Lower leg skin (tissue), 4 donors: ENCODE measurements around the gene ABAT. TPM values are rescaled to one million over a fixed set of nuclear protein-coding genes. Genes with fewer than 3 reads are reported as not detected.

Experiments
- DNase-seq, 2 donors: peaks; one replicate each; pipeline ENCODE4 v3.0.0-alpha.2; 2019; ENCODE audit warnings: low spot score in 2 of 2
- H3K4me3 ChIP-seq: fragments of 200-600 bp; sonication (generic); 2 replicates; pipeline ENCODE4 v1.5.1; 2017; ENCODE audit warnings: mild to moderate bottlenecking, low read depth; ENCODE audit not compliant: poor library complexity, severe bottlenecking
- POLR2A ChIP-seq, 2 donors: fragments of 450-650 bp; IDR thresholded peaks; one replicate each; pipeline ENCODE4 v1.6.1; 2016 to 2017; ENCODE audit warnings: antibody characterized with exemption in 2 of 2, mild to moderate bottlenecking in 1 of 2, moderate library complexity in 1 of 2
- WGBS, 2 donors: methylation state at CpG; one replicate each; pipeline ENCODE4 v1.1.5; 2018; 5-methylcytosine and 5-hydroxymethylcytosine counted together
- intact Hi-C: fragments of 100-400 bp; cut with DNase I; formaldehyde crosslinking; loops from one replicate; pipeline ENCODE4 v1.15.0; 2023; ENCODE audit warnings: low total_unique reads
- total RNA-seq, 4 donors: library from RNA; depleted of rRNA; stranded (reverse); fragments of >200 nt; gene quantifications; one replicate each; pipeline ENCODE4 v1.1.0, GENCODE V29; 2016
- TF ChIP-seq, protein P1 (sequence below), 3 donors: fragments of 450-650 bp; IDR thresholded peaks; one replicate each; pipeline ENCODE4 v1.5.1; 2016; ENCODE audit warnings: antibody characterized with exemption in 3 of 3, mild to moderate bottlenecking in 3 of 3, moderate library complexity in 2 of 3

Gene ABAT
- total RNA-seq, 4 donors from 2014 or later, result 1.5 to 5.1 (median 2.6) TPM

DNA sequence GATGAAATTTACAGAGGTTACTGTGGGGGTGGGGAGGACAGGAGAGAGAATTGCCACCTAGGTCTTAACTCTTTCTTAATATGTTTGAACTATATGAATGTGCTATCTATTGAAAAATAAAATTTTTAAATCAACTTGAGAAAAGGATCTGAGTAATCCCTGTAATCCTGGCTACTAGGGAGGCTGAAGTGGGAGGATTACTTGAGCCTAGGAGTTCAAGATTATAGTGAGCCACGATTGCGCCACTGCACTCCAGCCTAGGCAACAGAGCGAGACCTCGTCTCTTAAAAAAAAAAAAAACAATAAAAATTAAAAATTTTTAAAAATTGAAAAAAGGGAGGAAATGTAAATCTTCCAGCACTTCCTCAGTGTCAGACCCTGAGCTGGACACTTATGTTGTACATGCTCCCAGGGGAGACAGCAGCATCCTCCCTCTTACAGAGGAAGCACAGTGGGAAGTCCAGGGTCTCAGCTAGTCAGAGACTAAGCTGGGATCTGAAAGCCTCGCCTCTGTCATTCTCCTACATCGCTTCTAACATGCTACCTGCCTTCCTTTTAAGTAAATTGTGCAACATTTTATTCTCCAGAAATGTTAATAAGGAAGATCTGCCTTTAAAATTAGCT, 145.1 kb downstream of the ABAT start:
- H3K4me3 ChIP-seq, result no peak overlapping the region
- intact Hi-C loops, result loop anchor here (5.0 kb wide), 1 partner anchor 58 kb away; no protein-coding TSS in a partner anchor
- 89 to 93% methylated on average over 6 of the region's 6 CpGs for whole genome bisulfite sequencing, 2 donors
- no peak for DNase-seq
- no peak for TF ChIP-seq POLR2A (IDR thresholded peaks at IDR 0.05)
- TF ChIP-seq, protein P1, sequence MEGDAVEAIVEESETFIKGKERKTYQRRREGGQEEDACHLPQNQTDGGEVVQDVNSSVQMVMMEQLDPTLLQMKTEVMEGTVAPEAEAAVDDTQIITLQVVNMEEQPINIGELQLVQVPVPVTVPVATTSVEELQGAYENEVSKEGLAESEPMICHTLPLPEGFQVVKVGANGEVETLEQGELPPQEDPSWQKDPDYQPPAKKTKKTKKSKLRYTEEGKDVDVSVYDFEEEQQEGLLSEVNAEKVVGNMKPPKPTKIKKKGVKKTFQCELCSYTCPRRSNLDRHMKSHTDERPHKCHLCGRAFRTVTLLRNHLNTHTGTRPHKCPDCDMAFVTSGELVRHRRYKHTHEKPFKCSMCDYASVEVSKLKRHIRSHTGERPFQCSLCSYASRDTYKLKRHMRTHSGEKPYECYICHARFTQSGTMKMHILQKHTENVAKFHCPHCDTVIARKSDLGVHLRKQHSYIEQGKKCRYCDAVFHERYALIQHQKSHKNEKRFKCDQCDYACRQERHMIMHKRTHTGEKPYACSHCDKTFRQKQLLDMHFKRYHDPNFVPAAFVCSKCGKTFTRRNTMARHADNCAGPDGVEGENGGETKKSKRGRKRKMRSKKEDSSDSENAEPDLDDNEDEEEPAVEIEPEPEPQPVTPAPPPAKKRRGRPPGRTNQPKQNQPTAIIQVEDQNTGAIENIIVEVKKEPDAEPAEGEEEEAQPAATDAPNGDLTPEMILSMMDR (IDR thresholded peaks at IDR 0.05), result no peak

DNA sequence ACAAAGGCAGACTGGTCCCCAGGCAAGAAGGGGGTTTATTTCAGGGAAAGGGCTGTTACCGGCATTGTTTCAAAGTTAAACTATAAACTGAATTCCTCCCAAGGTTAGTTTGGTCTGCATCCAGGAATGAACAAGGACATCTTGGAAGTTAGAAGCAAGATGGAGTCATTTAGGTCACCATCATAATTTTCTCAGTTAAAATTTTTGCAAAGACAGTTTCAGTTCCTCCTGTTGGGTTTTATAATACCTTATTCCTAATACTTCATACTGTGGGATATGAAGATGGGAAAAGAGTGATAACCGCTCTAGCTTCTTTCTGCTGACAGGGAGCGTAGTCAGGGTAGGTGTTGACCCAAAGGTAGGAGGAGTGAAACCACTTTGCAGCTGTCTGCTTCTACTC, 148.0 kb downstream of the ABAT start:
- TF ChIP-seq, protein P1 (IDR thresholded peaks at IDR 0.05), result no peak
- TF ChIP-seq POLR2A (IDR thresholded peaks at IDR 0.05), result no peak
- no peak for DNase-seq
- intact Hi-C loops, result no loop called here
- no peak overlapping the region for H3K4me3 ChIP-seq
- 90 to 98% methylated on average over 3 of the region's 3 CpGs for WGBS, 2 donors

GRCh38 chr16:8826278-8826879, 152.0 kb downstream of the ABAT start:
- 75 to 76% methylated on average over 3 of the region's 3 CpGs for WGBS, 2 donors
- DNase-seq, result no peak
- no peak for TF ChIP-seq POLR2A (IDR thresholded peaks at IDR 0.05)
- TF ChIP-seq, protein P1 (IDR thresholded peaks at IDR 0.05), result no peak
- intact Hi-C loops, result no loop called here
- no peak overlapping the region for H3K4me3 ChIP-seq

GRCh38 chr16:8828541-8829165, 154.2 kb downstream of the ABAT start:
- intact Hi-C loops, result no loop called here
- no peak overlapping the region for H3K4me3 ChIP-seq
- peak in 1 of 2 donors; percentile 36 for DNase-seq
- WGBS, 2 donors, result 93 to 96% methylated on average over 8 of the region's 8 CpGs
- TF ChIP-seq, protein P1 (IDR thresholded peaks at IDR 0.05), result no peak
- no peak for TF ChIP-seq POLR2A (IDR thresholded peaks at IDR 0.05)

GRCh38 chr16:8831450-8831849, 157.0 kb downstream of the ABAT start:
- DNase-seq, result peak in 1 of 2 donors; percentile 32
- intact Hi-C loops, result no loop called here
- WGBS, 2 donors, result 86 to 93% methylated on average over 9 of the region's 9 CpGs
- TF ChIP-seq, protein P1 (IDR thresholded peaks at IDR 0.05), result no peak
- no peak for TF ChIP-seq POLR2A (IDR thresholded peaks at IDR 0.05)
- no peak overlapping the region for H3K4me3 ChIP-seq
